Endothelial cell of umbilical vein (primary cell): ENCODE results near the gene SMC6. TPM values are rescaled to one million over a fixed set of nuclear protein-coding genes. Genes with fewer than 3 reads are reported as not detected.

Experiments
- BruUV-seq: library from RNA; stranded (reverse); fragments of 400-500 nt; replicated peaks from 2 replicates; lab custom pipeline; 2021; lab: Mats Ljungman, UMichigan
- CTCF ChIA-PET: fragments of 300-600, 350-600 bp; sonication (Branson Sonifier 250); formaldehyde crosslinking; loops from one replicate; lab custom pipeline; 2021; ENCODE audit warnings: antibody characterized with exemption, inconsistent platforms; lab: Charles Lee
- POLR2A ChIA-PET: fragments of 300-600, 350-600 bp; sonication (Branson Sonifier 250); formaldehyde crosslinking; loops from one replicate; lab custom pipeline; 2021; ENCODE audit warnings: antibody characterized with exemption, inconsistent platforms; lab: Charles Lee
- DNase-seq: peaks from one replicate; pipeline ENCODE4 v3.0.0-alpha.2; 2011; ENCODE audit warnings: low read depth, low spot score
- FAIRE-seq: peaks from 2 replicates; lab custom pipeline; 2011; peaks lifted over from hg19 to GRCh38; lab: Jason Lieb, UNC
- H2AFZ ChIP-seq: 2 replicates; pipeline ENCODE4 v1.6.0; 2012; ENCODE audit warnings: low read depth, low read length, control low read depth, inconsistent platforms
- H3K27ac ChIP-seq: 2 replicates; pipeline ENCODE4 v1.5.1; 2011; ENCODE audit warnings: low read depth, mild to moderate bottlenecking, control low read depth, low read length, moderate library complexity; ENCODE audit not compliant: insufficient read depth
- H3K27me3 ChIP-seq, 2 experiments: 2 replicates each; pipeline versions ENCODE4 v1.6.0 to v1.6.1; 2011; ENCODE audit warnings: low read length in 2 of 2, mixed read lengths in 1 of 2; ENCODE audit not compliant: control insufficient read depth in 2 of 2, insufficient read depth in 2 of 2
- H3K36me3 ChIP-seq, 2 experiments: 2 replicates in 1 of 2; 3 replicates in 1 of 2; pipeline ENCODE4 v1.5.1; 2011; ENCODE audit warnings: low read length in 2 of 2, mild to moderate bottlenecking in 1 of 2, moderate library complexity in 1 of 2; ENCODE audit not compliant: control insufficient read depth in 2 of 2, insufficient read depth in 2 of 2; ENCODE audit errors: extremely low read depth in 1 of 2
- H3K4me1 ChIP-seq: 3 replicates; pipeline ENCODE4 v1.5.1; 2011; ENCODE audit warnings: mild to moderate bottlenecking, low read length; ENCODE audit not compliant: control insufficient read depth, insufficient read depth; ENCODE audit errors: extremely low read depth
- H3K4me2 ChIP-seq: 2 replicates; pipeline ENCODE4 v1.6.1; 2011; ENCODE audit warnings: low read length, control low read depth, mixed read lengths; ENCODE audit not compliant: insufficient read depth
- H3K4me3 ChIP-seq, 3 experiments: fragments of 200-600 bp in 1 of 3; sonication (generic), shearing (Covaris generic) in 1 of 3; replicated peaks in 1 of 3; 2 replicates each; pipeline ENCODE4 v1.5.1; 2011 to 2016; ENCODE audit warnings: control low read depth in 3 of 3, low read length in 3 of 3, mild to moderate bottlenecking in 2 of 3, inconsistent platforms in 1 of 3, low read depth in 1 of 3, moderate library complexity in 1 of 3; ENCODE audit not compliant: insufficient read depth in 1 of 3
- H3K79me2 ChIP-seq: 2 replicates; pipeline ENCODE4 v1.6.0; 2012; ENCODE audit warnings: low read length, inconsistent platforms; ENCODE audit not compliant: control insufficient read depth, insufficient read depth
- H3K9ac ChIP-seq: replicated peaks from 2 replicates; pipeline ENCODE3; 2011; ENCODE audit warnings: low read length, control low read depth; ENCODE audit not compliant: insufficient read depth; ENCODE audit errors: extremely low read depth
- H3K9me1 ChIP-seq: replicated peaks from 3 replicates; pipeline ENCODE4 v1.6.0; 2011; ENCODE audit warnings: mild to moderate bottlenecking, low read length; ENCODE audit not compliant: control insufficient read depth, insufficient read depth; ENCODE audit errors: extremely low read depth
- H3K9me3 ChIP-seq: replicated peaks from 2 replicates; pipeline ENCODE4 v1.5.1; 2012; ENCODE audit warnings: low read length, inconsistent platforms; ENCODE audit not compliant: control insufficient read depth, insufficient read depth
- H4K20me1 ChIP-seq: replicated peaks from 2 replicates; pipeline ENCODE3; 2011; ENCODE audit warnings: mild to moderate bottlenecking, low read length; ENCODE audit not compliant: control insufficient read depth, insufficient read depth; ENCODE audit errors: extremely low read depth
- EZH2 ChIP-seq: IDR thresholded peaks from 2 replicates; pipeline ENCODE4 v1.6.1; 2012; ENCODE audit warnings: borderline replicate concordance, low read depth, mild to moderate bottlenecking, moderate library complexity, low read length, inconsistent platforms; ENCODE audit not compliant: severe bottlenecking
- FOS ChIP-seq: IDR thresholded peaks from 2 replicates; pipeline ENCODE4 v1.6.1; 2011; ENCODE audit warnings: mild to moderate bottlenecking, low read length, moderate library complexity, borderline replicate concordance; ENCODE audit not compliant: insufficient read depth
- GATA2 ChIP-seq: IDR thresholded peaks from 2 replicates; pipeline ENCODE4 v1.7.0; 2011; ENCODE audit warnings: low read depth, mild to moderate bottlenecking, moderate library complexity, mixed read lengths, low read length; ENCODE audit not compliant: insufficient read length, insufficient read depth
- JUN ChIP-seq: IDR thresholded peaks from 2 replicates; pipeline ENCODE4 v1.6.1; 2011; ENCODE audit warnings: borderline replicate concordance, low read depth; ENCODE audit not compliant: insufficient read length, insufficient read depth
- MAX ChIP-seq: IDR thresholded peaks from 2 replicates; pipeline ENCODE4 v1.6.1; 2011; ENCODE audit not compliant: insufficient read depth, insufficient read length
- MYC ChIP-seq: IDR thresholded peaks from one replicate; pipeline ENCODE4 v1.6.1; 2011; ENCODE audit warnings: mild to moderate bottlenecking, low read depth, low read length
- POLR2A ChIP-seq: IDR thresholded peaks from 2 replicates; pipeline ENCODE4 v1.6.1; 2012; ENCODE audit warnings: low read depth, mild to moderate bottlenecking, control low read depth, low read length
- POLR2AphosphoS5 ChIP-seq: IDR thresholded peaks from 2 replicates; pipeline ENCODE4 v1.6.1; 2012; ENCODE audit warnings: low read depth, mild to moderate bottlenecking, control low read depth, low read length, moderate library complexity; ENCODE audit not compliant: insufficient read depth
- dilution Hi-C: fragments of 300-500 bp; cut with MboI; formaldehyde crosslinking; loops from one replicate; pipeline ENCODE4 v1.15.0; 2019; ENCODE audit warnings: low sequenced_read_pairs; ENCODE audit not compliant: extremely low pct_ligation_motif_present
- intact Hi-C: fragments of 100-400 bp; cut with micrococcal nuclease; formaldehyde crosslinking; loops from one replicate; pipeline ENCODE4 v1.10.0; 2022
- polyA plus RNA-seq, 4 experiments: library from polyadenylated mRNA; depleted of rRNA in 3 of 4; stranded (reverse) in 3 of 4; unstranded in 1 of 4; fragments of >200 nt; gene quantifications; 2 replicates each; pipeline versions ENCODE4 v1.2.1 to v1.2.3, GENCODE V29; 2011 to 2012; ENCODE audit warnings: missing spikeins in 1 of 4
- total RNA-seq: library from RNA; stranded (reverse); gene quantifications from 2 replicates; pipeline ENCODE4 v1.2.3, GENCODE V29; 2021
- TF ChIP-seq, protein P1 (sequence below), 2 donors: IDR thresholded peaks; 1 replicate in 1 of 2; 2 replicates in 1 of 2; pipeline ENCODE4 v1.5.1; 2011; ENCODE audit warnings: low read length in 2 of 2, mild to moderate bottlenecking in 2 of 2, moderate library complexity in 2 of 2, control low read depth in 1 of 2, inconsistent platforms in 1 of 2, low read depth in 1 of 2; ENCODE audit not compliant: insufficient read depth in 1 of 2; ENCODE audit errors: extremely low read depth in 1 of 2

Gene SMC6
- total and polyA plus RNA-seq, 2 donors (not counting 3 experiments of a cell fraction or from before 2014, with no cell fraction given): 7.7 to 38.3 TPM

GRCh38 chr2:17800693-17801458 lies 47.3 kb upstream of the SMC6 start:
- H3K79me2 ChIP-seq: no peaks in the 10 kb centered on the region
- H3K27me3 ChIP-seq: peaks cover 7 to 11% of the 10 kb centered on the region in 2 experiments
- dilution Hi-C loops: no loop called here
- no peaks in the 10 kb centered on the region for H3K36me3 ChIP-seq
- DNase-seq (no peak), FAIRE-seq (no peak)
- CTCF ChIA-PET: no interaction called here
- no peak overlapping the region for H3K4me2 ChIP-seq
- no peaks in the 10 kb centered on the region for H3K9me1 ChIP-seq
- H3K9me3 ChIP-seq: no peaks in the 10 kb centered on the region
- TF ChIP-seq GATA2 (no peak), MAX (no peak)
- no peak overlapping the region for H3K9ac ChIP-seq
- no TSS peak for BruUV-seq
- intact Hi-C loops: no loop called here
- H3K4me3 ChIP-seq: no peak overlapping the region
- H4K20me1 ChIP-seq: no peaks in the 10 kb centered on the region
- H3K4me1 ChIP-seq: no peaks in the 10 kb centered on the region
- no peak overlapping the region for H3K27ac ChIP-seq
- H2AFZ ChIP-seq: no peak overlapping the region
- POLR2A ChIA-PET: no interaction called here

GRCh38 chr2:17800219-17800618 lies 46.6 kb upstream of the SMC6 start:
- TF ChIP-seq JUN (no peak), POLR2AphosphoS5 (no peak), FOS (no peak), POLR2A (no peak), GATA2 (no peak), MAX (no peak), EZH2 (no peak), MYC (no peak)
- TF ChIP-seq, protein P1, sequence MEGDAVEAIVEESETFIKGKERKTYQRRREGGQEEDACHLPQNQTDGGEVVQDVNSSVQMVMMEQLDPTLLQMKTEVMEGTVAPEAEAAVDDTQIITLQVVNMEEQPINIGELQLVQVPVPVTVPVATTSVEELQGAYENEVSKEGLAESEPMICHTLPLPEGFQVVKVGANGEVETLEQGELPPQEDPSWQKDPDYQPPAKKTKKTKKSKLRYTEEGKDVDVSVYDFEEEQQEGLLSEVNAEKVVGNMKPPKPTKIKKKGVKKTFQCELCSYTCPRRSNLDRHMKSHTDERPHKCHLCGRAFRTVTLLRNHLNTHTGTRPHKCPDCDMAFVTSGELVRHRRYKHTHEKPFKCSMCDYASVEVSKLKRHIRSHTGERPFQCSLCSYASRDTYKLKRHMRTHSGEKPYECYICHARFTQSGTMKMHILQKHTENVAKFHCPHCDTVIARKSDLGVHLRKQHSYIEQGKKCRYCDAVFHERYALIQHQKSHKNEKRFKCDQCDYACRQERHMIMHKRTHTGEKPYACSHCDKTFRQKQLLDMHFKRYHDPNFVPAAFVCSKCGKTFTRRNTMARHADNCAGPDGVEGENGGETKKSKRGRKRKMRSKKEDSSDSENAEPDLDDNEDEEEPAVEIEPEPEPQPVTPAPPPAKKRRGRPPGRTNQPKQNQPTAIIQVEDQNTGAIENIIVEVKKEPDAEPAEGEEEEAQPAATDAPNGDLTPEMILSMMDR (IDR thresholded peaks at IDR 0.05; ENCODE audit: extremely low read depth in 1 of 2, insufficient read depth in 1 of 2, low read depth in 1 of 2, low read length in 2 of 2): no peak
- Histone ChIP-seq H3K79me2 (no peaks in the 10 kb centered on the region), H3K9me1 (no peaks in the 10 kb centered on the region), H3K9me3 (no peaks in the 10 kb centered on the region), H3K27me3 (peaks cover 8 to 11% of the 10 kb centered on the region in 2 experiments), H3K4me2 (no peak overlapping the region), H3K4me1 (no peaks in the 10 kb centered on the region), H3K9ac (no peak overlapping the region), H4K20me1 (no peaks in the 10 kb centered on the region), H2AFZ (no peak overlapping the region), H3K27ac (no peak overlapping the region), H3K36me3 (no peaks in the 10 kb centered on the region), H3K4me3 (no peak overlapping the region)
- FAIRE-seq: no peak
- intact Hi-C loops: no loop called here
- CTCF ChIA-PET: interaction anchor here (0.7 kb wide), 1 partner anchor 9 kb away, joined by 3 read pairs; no protein-coding TSS in a partner anchor
- no peak for DNase-seq
- POLR2A ChIA-PET: no interaction called here
- BruUV-seq: no TSS peak
- dilution Hi-C loops: no loop called here
